K562 (cell line): ENCODE measurements around the gene SLC43A1. TPM values are rescaled to one million over a fixed set of nuclear protein-coding genes. Genes with fewer than 3 reads are reported as not detected.

Experiments
- ATF7 ChIP-seq: fragments of 450-650 bp; IDR thresholded peaks from 2 replicates; pipeline ENCODE4 v1.7.1; 2014; ENCODE audit warnings: mild to moderate bottlenecking, moderate library complexity
- BACH1 ChIP-seq: fragments of 200-800 bp; sonication (Bioruptor generic); IDR thresholded peaks from 2 replicates; pipeline ENCODE4 v1.6.1; 2016; ENCODE audit warnings: missing genetic modification characterization, missing compliant biosample characterization
- EGR1 ChIP-seq: fragments of 450-650 bp; conservative IDR thresholded peaks from 2 replicates; pipeline ENCODE4 v1.6.1; 2017; ENCODE audit warnings: mild to moderate bottlenecking
- ELF4 ChIP-seq: fragments of 450-650 bp; formaldehyde crosslinking; IDR thresholded peaks from 2 replicates; pipeline ENCODE4 v1.4.0; 2022; ENCODE audit warnings: missing genetic modification characterization
- FUS ChIP-seq: fragments of 200-400 bp; formaldehyde crosslinking; optimal IDR thresholded peaks from 2 replicates; pipeline ENCODE3; 2017; ENCODE audit warnings: low read depth, low read length
- JUND ChIP-seq, 2 experiments: IDR thresholded peaks; 2 replicates in 1 of 2; 3 replicates in 1 of 2; pipeline ENCODE4 v1.6.1; 2011; ENCODE audit warnings: borderline replicate concordance in 2 of 2, low read depth in 2 of 2, low read length in 2 of 2, improper control_type of control experiment in 1 of 2, missing biosample characterization in 1 of 2, missing genetic modification characterization in 1 of 2, missing genetic modification reagents in 1 of 2
- KHSRP ChIP-seq: fragments of 450-650 bp; IDR thresholded peaks from 2 replicates; pipeline ENCODE4 v1.6.1; 2017
- KLF13 ChIP-seq: fragments of 450-650 bp; IDR thresholded peaks from 2 replicates; pipeline ENCODE4 v1.6.1; 2016; ENCODE audit warnings: missing genetic modification characterization, low read depth, mild to moderate bottlenecking, missing compliant biosample characterization, moderate library complexity, borderline replicate concordance
- MIER1 ChIP-seq: fragments of 450-650 bp; IDR thresholded peaks from 2 replicates; pipeline ENCODE4 v1.6.1; 2016; ENCODE audit warnings: antibody characterized with exemption, mild to moderate bottlenecking, low read depth
- MYC ChIP-seq, 2 experiments: fragments of 250-450 bp in 1 of 2; sonication (Bioruptor Pico) in 1 of 2; IDR thresholded peaks; 2 replicates each; pipeline versions ENCODE4 v1.5.1 to v1.6.1; 2012 to 2021; ENCODE audit warnings: low read depth in 2 of 2, borderline replicate concordance in 1 of 2, improper control_type of control experiment in 1 of 2, low read length in 1 of 2, mild to moderate bottlenecking in 1 of 2, moderate library complexity in 1 of 2
- POLR2AphosphoS5 ChIP-seq: IDR thresholded peaks from 2 replicates; pipeline ENCODE4 v1.6.1; 2011; ENCODE audit warnings: mild to moderate bottlenecking, low read depth, low read length, moderate library complexity; ENCODE audit not compliant: control insufficient read depth, insufficient read depth
- RBM22 ChIP-seq: fragments of 200-400 bp; formaldehyde crosslinking; IDR thresholded peaks from 2 replicates; pipeline ENCODE4 v1.6.1; 2018; ENCODE audit warnings: low read length, low read depth; ENCODE audit not compliant: poor library complexity, severe bottlenecking
- SMARCC2 ChIP-seq: fragments of 450-650 bp; IDR thresholded peaks from 2 replicates; pipeline ENCODE4 v1.6.1; 2017; ENCODE audit warnings: antibody characterized with exemption, moderate library complexity, mild to moderate bottlenecking, low read depth
- SREBF2 ChIP-seq: sonication (generic); formaldehyde crosslinking; IDR thresholded peaks from 2 replicates; pipeline ENCODE4 v1.4.0; 2020; ENCODE audit warnings: mild to moderate bottlenecking, missing genetic modification reagents
- TAF7 ChIP-seq: fragments of 450-650 bp; IDR thresholded peaks from 2 replicates; pipeline ENCODE4 v1.6.1; 2016; ENCODE audit warnings: missing genetic modification characterization, missing compliant biosample characterization
- TCF7L2 ChIP-seq: fragments of 150-350 bp; IDR thresholded peaks from 2 replicates; pipeline ENCODE4 v1.6.1; 2016; ENCODE audit warnings: low read depth, mild to moderate bottlenecking, low read length, moderate library complexity
- ZFP36 ChIP-seq: fragments of 150-350 bp; IDR thresholded peaks from 2 replicates; pipeline ENCODE4 v1.6.1; 2018; ENCODE audit warnings: low read length, low read depth; ENCODE audit not compliant: partially characterized antibody
- ZNF79 ChIP-seq: fragments of 250-450 bp; sonication (Bioruptor Pico); IDR thresholded peaks from 2 replicates; pipeline ENCODE4 v1.4.0; 2020; ENCODE audit warnings: low read depth, mild to moderate bottlenecking, moderate library complexity
- polyA plus RNA-seq, 8 experiments: library from polyadenylated mRNA; depleted of rRNA in 4 of 8; stranded (reverse) in 5 of 8; unstranded in 3 of 8; fragments of >200 nt; fragmentation: Nextera tagmentation in 2 of 8; fragmentation: Illumina TruSeq in 1 of 8; extraction: Ambion mirVana in 2 of 8; extraction: Trizol in 1 of 8; gene quantifications; 2 replicates each; pipeline versions ENCODE4 v1.2.1 to v1.2.3, GENCODE V29; 2011 to 2014; ENCODE audit warnings: inconsistent platforms in 1 of 8, missing spikeins in 1 of 8
- total RNA-seq, 7 experiments: library from RNA; depleted of rRNA in 6 of 7; stranded (reverse); fragments of >200 nt in 6 of 7; fragmentation: Illumina TruSeq in 2 of 7; extraction: Trizol in 2 of 7; gene quantifications; 2 replicates each; pipeline versions ENCODE4 v1.2.1 to v1.2.3, GENCODE V29; 2011 to 2021; ENCODE audit warnings: low replicate concordance in 1 of 7
- TF ChIP-seq, protein P1 (sequence below): fragments of 450-650 bp; IDR thresholded peaks from 2 replicates; pipeline ENCODE4 v1.6.1; 2016; ENCODE audit warnings: mild to moderate bottlenecking
- TF ChIP-seq, protein P2 (sequence below): sonication (generic); formaldehyde crosslinking; IDR thresholded peaks from 2 replicates; pipeline ENCODE4 v1.9.0; 2022; ENCODE audit warnings: mild to moderate bottlenecking, missing genetic modification reagents
- TF ChIP-seq, protein P3 (sequence below): fragments of 450-650 bp; IDR thresholded peaks from 2 replicates; pipeline ENCODE4 v1.6.1; 2017; ENCODE audit warnings: antibody characterized with exemption
- TF ChIP-seq, protein P4 (sequence below): IDR thresholded peaks from 2 replicates; pipeline ENCODE4 v1.6.1; 2014; ENCODE audit warnings: antibody characterized with exemption

SLC43A1 gene
- total and polyA plus RNA-seq, 9 of the 15 experiments (the other 6 are each of a cell fraction or from before 2014, with no cell fraction given) = 2.6 to 41.8 (median 24.6) TPM

DNA sequence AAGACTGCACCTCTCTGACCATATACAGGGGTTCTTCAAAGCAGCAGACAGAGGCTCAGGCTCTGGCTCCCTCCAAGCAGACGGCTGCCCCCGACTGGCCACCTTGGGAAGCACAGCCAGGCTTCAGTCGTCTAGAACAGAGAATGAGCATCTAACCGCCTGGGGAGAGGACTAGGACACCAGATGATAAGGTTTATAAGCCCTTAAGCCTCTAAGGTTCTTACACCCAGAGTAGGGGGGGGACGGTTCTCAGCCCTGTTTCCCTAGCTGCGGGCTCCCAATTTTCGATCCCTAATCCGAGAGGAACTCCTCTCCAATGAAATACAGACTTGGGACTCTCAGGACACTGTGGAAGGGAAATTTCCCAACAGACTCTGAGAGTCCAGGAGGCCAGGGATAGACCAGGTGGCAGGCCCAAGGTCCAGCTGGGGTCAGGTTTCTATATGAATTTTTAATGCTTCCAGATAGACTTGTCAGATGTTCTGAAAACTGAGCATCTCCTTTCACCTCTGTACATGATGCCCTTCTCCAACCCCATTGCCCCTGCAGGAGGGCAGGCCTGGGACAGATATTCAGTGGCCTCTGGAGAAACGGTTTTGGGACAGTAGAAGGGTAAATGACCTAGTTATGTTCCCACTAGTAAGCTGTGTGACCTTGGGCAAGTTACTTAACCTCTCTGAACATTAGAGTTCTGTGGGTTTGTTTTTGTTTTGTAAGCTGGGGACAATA, 34.9 kb downstream of the SLC43A1 start (continued):
- no peak for TF ChIP-seq SMARCC2
- TF ChIP-seq TCF7L2 = no peak
- TF ChIP-seq ZFP36 = peak; percentile 85
- TF ChIP-seq MIER1 = no peak
- peak; percentile 50; the same call in 1 of the 2 replicates for TF ChIP-seq JUND (IDR thresholded peaks at IDR 0.05; ENCODE audit: borderline replicate concordance, low read depth, low read length)
- TF ChIP-seq JUND (tag; IDR thresholded peaks at IDR 0.05; ENCODE audit: borderline replicate concordance, low read depth, low read length) = no peak; the same call in 2 of the 3 replicates
- TF ChIP-seq ELF4 (CRISPR knock-in tag) = no peak
- no peak for TF ChIP-seq KHSRP
- TF ChIP-seq BACH1 (tag) = no peak
- no peak for TF ChIP-seq EGR1
- TF ChIP-seq TAF7 (tag) = no peak
- no peak for TF ChIP-seq POLR2AphosphoS5
- TF ChIP-seq, protein P1, sequence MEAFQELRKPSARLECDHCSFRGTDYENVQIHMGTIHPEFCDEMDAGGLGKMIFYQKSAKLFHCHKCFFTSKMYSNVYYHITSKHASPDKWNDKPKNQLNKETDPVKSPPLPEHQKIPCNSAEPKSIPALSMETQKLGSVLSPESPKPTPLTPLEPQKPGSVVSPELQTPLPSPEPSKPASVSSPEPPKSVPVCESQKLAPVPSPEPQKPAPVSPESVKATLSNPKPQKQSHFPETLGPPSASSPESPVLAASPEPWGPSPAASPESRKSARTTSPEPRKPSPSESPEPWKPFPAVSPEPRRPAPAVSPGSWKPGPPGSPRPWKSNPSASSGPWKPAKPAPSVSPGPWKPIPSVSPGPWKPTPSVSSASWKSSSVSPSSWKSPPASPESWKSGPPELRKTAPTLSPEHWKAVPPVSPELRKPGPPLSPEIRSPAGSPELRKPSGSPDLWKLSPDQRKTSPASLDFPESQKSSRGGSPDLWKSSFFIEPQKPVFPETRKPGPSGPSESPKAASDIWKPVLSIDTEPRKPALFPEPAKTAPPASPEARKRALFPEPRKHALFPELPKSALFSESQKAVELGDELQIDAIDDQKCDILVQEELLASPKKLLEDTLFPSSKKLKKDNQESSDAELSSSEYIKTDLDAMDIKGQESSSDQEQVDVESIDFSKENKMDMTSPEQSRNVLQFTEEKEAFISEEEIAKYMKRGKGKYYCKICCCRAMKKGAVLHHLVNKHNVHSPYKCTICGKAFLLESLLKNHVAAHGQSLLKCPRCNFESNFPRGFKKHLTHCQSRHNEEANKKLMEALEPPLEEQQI = no peak
- TF ChIP-seq, protein P2, sequence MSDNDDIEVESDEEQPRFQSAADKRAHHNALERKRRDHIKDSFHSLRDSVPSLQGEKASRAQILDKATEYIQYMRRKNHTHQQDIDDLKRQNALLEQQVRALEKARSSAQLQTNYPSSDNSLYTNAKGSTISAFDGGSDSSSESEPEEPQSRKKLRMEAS (CRISPR knock-in tag) = no peak
- TF ChIP-seq ATF7 = 0 out of 2 replicates have a peak, but pooled peaks have one; percentile 10
- TF ChIP-seq KLF13 (tag) = no peak
- TF ChIP-seq, protein P3, sequence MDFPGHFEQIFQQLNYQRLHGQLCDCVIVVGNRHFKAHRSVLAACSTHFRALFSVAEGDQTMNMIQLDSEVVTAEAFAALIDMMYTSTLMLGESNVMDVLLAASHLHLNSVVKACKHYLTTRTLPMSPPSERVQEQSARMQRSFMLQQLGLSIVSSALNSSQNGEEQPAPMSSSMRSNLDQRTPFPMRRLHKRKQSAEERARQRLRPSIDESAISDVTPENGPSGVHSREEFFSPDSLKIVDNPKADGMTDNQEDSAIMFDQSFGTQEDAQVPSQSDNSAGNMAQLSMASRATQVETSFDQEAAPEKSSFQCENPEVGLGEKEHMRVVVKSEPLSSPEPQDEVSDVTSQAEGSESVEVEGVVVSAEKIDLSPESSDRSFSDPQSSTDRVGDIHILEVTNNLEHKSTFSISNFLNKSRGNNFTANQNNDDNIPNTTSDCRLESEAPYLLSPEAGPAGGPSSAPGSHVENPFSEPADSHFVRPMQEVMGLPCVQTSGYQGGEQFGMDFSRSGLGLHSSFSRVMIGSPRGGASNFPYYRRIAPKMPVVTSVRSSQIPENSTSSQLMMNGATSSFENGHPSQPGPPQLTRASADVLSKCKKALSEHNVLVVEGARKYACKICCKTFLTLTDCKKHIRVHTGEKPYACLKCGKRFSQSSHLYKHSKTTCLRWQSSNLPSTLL = no peak
- TF ChIP-seq SREBF2 = no peak
- no peak for TF ChIP-seq RBM22
- TF ChIP-seq MYC (IDR thresholded peaks at IDR 0.05; ENCODE audit: low read depth, low read length) = 0 out of 2 replicates have a peak, but pooled peaks have one; percentile 16
- no peak for TF ChIP-seq MYC (CRISPR knock-in tag; IDR thresholded peaks at IDR 0.05; ENCODE audit: borderline replicate concordance, low read depth)
- no peak for TF ChIP-seq ZNF79 (CRISPR knock-in tag)
- TF ChIP-seq, protein P4, sequence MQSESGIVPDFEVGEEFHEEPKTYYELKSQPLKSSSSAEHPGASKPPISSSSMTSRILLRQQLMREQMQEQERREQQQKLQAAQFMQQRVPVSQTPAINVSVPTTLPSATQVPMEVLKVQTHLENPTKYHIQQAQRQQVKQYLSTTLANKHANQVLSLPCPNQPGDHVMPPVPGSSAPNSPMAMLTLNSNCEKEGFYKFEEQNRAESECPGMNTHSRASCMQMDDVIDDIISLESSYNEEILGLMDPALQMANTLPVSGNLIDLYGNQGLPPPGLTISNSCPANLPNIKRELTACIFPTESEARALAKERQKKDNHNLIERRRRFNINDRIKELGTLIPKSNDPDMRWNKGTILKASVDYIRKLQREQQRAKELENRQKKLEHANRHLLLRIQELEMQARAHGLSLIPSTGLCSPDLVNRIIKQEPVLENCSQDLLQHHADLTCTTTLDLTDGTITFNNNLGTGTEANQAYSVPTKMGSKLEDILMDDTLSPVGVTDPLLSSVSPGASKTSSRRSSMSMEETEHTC = no peak
- no peak for TF ChIP-seq FUS
